Stimulated activated CD4-positive, alpha-beta T cell treated with anti-CD3 and anti-CD28 coated beads, Interleukin-2, amount 100 ng/mL, for 24 hours (primary cell): ENCODE results near the gene PAK4.
"Not testable (repeated sequence)": the region's sequence is repeated elsewhere in the genome, so short reads cannot be mapped to it uniquely, and the experiment has no call there.

Experiments used
- DNase-seq, 2 donors: peaks; one replicate each; pipeline ENCODE4 v3.0.0-alpha.2; 2020

PAK4 gene

GRCh38 chr19:39130337-39131254 is 5.0 kb downstream of the PAK4 start:
- no peak for DNase-seq

- no peak for DNase-seq
These were observed 5.7 kb downstream of the PAK4 start for GRCh38 chr19:39131255-39131755.

- no peak for DNase-seq
These were observed 6.9 kb downstream of the PAK4 start for GRCh38 chr19:39132344-39132969.

- DNase-seq, result no peak
These were observed 8.1 kb downstream of the PAK4 start for GRCh38 chr19:39133431-39134270.

GRCh38 chr19:39135701-39136100 is 10.1 kb downstream of the PAK4 start:
- DNase-seq, result no peak

- no peak for DNase-seq
These were observed 10.8 kb downstream of the PAK4 start for GRCh38 chr19:39136225-39136940.

GRCh38 chr19:39137131-39137530 is 11.5 kb downstream of the PAK4 start:
- DNase-seq, result no peak

- DNase-seq, result no peak
These were observed 12.9 kb downstream of the PAK4 start for GRCh38 chr19:39138221-39139211.

- DNase-seq, result no peak
These were observed 13.8 kb downstream of the PAK4 start for GRCh38 chr19:39139305-39139874.

GRCh38 chr19:39139971-39140453 is 14.4 kb downstream of the PAK4 start:
- DNase-seq, result no peak

- DNase-seq, result no peak
These were observed 15.0 kb downstream of the PAK4 start for GRCh38 chr19:39140594-39140993.

GRCh38 chr19:39141929-39142328 is 16.3 kb downstream of the PAK4 start:
- DNase-seq, result no peak

GRCh38 chr19:39142630-39143029 is 17.0 kb downstream of the PAK4 start:
- DNase-seq, result no peak

- not testable (repeated sequence) for DNase-seq
These were observed 18.2 kb downstream of the PAK4 start for GRCh38 chr19:39143757-39144289.

GRCh38 chr19:39144290-39145071 is 18.9 kb downstream of the PAK4 start:
- DNase-seq, result no peak

GRCh38 chr19:39145180-39145953 is 19.8 kb downstream of the PAK4 start:
- DNase-seq, result no peak

GRCh38 chr19:39146091-39146490 is 20.5 kb downstream of the PAK4 start:
- no peak for DNase-seq

GRCh38 chr19:39146686-39147450 is 21.3 kb downstream of the PAK4 start:
- DNase-seq, result no peak
